ENCODE data around the gene MYCBP.

DNA sequence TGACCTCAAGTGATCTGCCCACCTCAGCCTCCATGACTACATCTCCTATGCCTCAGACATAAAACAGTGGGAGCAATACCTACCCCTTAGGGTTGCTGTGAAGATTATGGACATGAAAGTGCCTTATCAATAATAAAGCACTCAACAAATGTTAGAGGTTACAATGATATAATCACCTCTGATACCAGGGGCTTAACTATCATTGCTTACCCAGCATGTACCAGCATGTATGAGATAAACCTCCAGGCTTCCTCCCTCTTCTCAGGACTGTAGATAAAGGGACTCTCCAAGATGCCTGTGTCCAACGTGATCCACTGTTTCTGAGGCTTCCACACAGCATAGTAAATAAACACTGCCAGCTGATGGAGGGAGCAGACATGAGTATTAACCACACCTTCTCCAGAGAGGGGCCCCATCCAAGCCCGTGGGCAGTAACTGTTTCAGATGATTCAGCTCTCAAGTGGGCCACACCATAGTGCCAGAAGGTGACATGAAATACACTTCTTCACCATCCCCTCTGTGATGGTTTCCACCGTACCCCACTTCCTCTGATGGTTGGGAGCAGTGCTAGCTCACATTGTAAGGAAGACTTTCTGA lies 42.3 kb upstream of the MYCBP start:
- TF ChIP-seq RARB (CRISPR knock-in tag; IDR thresholded peaks at IDR 0.05) (no peak), ZFP30 (CRISPR knock-in tag; IDR thresholded peaks at IDR 0.05) (no peak), ARNTL (CRISPR knock-in tag; IDR thresholded peaks at IDR 0.05; ENCODE audit: borderline replicate concordance, low read depth) (no peak)
